Stomach (tissue), 4 donors: ENCODE measurements around the gene KLHDC2.

Experiments used
- EP300 ChIP-seq: sonication (generic); formaldehyde crosslinking; IDR thresholded peaks from one replicate; pipeline ENCODE4 v1.6.1; 2017; ENCODE audit warnings: antibody characterized with exemption
- POLR2A ChIP-seq, 4 donors: fragments of 450-650 bp; IDR thresholded peaks; one replicate each; pipeline ENCODE4 v1.6.1; 2016; ENCODE audit warnings: antibody characterized with exemption in 4 of 4, control low read depth in 2 of 4, mild to moderate bottlenecking in 1 of 4, moderate library complexity in 1 of 4
- POLR2AphosphoS5 ChIP-seq, 3 donors: sonication (generic); formaldehyde crosslinking; IDR thresholded peaks; one replicate each; pipeline ENCODE4 v1.6.1; 2016; ENCODE audit warnings: antibody characterized with exemption in 3 of 3
- TF ChIP-seq, protein P1 (sequence below), 7 experiments: fragments of 450-650 bp in 4 of 7; fragments of 200-600 bp in 3 of 7; sonication (generic) in 3 of 7; IDR thresholded peaks; one replicate each; pipeline ENCODE4 v1.5.1; 2016 to 2019; ENCODE audit warnings: antibody characterized with exemption in 7 of 7, control low read depth in 2 of 7, mild to moderate bottlenecking in 1 of 7

DNA sequence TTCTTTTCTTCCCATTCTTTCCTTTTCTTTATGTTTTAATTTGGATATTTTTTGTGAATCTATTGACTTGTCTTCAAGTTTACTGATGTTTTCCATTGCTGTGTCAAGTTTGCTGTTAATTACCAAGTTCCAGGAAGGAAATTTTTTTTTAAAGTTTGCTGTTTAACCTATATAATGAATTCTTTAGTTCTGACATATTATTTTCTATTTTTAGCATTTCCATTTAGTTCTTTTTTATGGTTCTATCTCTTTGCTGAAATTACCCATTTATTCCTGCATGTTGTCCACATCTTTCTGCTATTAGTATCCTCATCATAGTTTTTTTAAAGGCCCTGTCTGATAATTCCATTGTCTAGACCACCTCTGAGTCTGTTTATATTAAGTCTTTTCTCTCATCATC lies 47.2 kb upstream of the KLHDC2 start:
- TF ChIP-seq, protein P1, sequence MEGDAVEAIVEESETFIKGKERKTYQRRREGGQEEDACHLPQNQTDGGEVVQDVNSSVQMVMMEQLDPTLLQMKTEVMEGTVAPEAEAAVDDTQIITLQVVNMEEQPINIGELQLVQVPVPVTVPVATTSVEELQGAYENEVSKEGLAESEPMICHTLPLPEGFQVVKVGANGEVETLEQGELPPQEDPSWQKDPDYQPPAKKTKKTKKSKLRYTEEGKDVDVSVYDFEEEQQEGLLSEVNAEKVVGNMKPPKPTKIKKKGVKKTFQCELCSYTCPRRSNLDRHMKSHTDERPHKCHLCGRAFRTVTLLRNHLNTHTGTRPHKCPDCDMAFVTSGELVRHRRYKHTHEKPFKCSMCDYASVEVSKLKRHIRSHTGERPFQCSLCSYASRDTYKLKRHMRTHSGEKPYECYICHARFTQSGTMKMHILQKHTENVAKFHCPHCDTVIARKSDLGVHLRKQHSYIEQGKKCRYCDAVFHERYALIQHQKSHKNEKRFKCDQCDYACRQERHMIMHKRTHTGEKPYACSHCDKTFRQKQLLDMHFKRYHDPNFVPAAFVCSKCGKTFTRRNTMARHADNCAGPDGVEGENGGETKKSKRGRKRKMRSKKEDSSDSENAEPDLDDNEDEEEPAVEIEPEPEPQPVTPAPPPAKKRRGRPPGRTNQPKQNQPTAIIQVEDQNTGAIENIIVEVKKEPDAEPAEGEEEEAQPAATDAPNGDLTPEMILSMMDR (IDR thresholded peaks at IDR 0.05) = no peak
- TF ChIP-seq POLR2AphosphoS5 (IDR thresholded peaks at IDR 0.05) (no peak), POLR2A (IDR thresholded peaks at IDR 0.05) (no peak), EP300 (no peak)
